Nephron progenitor cell (in vitro differentiated cells): Measurements from ENCODE around the gene CYP46A1.
A peak's percentile ranks its signal among the peaks of the same experiment; 100 is the strongest.

Experiments used
- DNase-seq: peaks from one replicate; pipeline ENCODE4 v3.0.0; 2021
- H3K27ac Mint-ChIP-seq: 2 replicates; pipeline ENCODE4 v1.8.0; 2021; ENCODE audit warnings: mild to moderate bottlenecking, moderate library complexity, mixed read lengths
- H3K27me3 Mint-ChIP-seq: 2 replicates; pipeline ENCODE4 v1.8.0; 2021; ENCODE audit warnings: mild to moderate bottlenecking, low read depth, mixed read lengths; ENCODE audit not compliant: poor library complexity
- H3K36me3 Mint-ChIP-seq: 2 replicates; pipeline ENCODE4 v1.8.0; 2021; ENCODE audit warnings: low read depth, mixed read lengths
- H3K4me1 Mint-ChIP-seq: 2 replicates; pipeline ENCODE4 v1.8.0; 2021; ENCODE audit warnings: mixed read lengths
- H3K4me3 Mint-ChIP-seq: 2 replicates; pipeline ENCODE4 v1.8.0; 2021; ENCODE audit warnings: mild to moderate bottlenecking, moderate library complexity, mixed read lengths
- H3K9me3 Mint-ChIP-seq: 2 replicates; pipeline ENCODE4 v1.8.0; 2021; ENCODE audit warnings: mild to moderate bottlenecking, moderate library complexity, mixed read lengths
- TF ChIP-seq, protein P1 (sequence below): fragments of 200-600 bp; sonication (generic); IDR thresholded peaks from 2 replicates; pipeline ENCODE4 v1.5.0; 2021; ENCODE audit warnings: antibody characterized with exemption

CYP46A1 gene

DNA sequence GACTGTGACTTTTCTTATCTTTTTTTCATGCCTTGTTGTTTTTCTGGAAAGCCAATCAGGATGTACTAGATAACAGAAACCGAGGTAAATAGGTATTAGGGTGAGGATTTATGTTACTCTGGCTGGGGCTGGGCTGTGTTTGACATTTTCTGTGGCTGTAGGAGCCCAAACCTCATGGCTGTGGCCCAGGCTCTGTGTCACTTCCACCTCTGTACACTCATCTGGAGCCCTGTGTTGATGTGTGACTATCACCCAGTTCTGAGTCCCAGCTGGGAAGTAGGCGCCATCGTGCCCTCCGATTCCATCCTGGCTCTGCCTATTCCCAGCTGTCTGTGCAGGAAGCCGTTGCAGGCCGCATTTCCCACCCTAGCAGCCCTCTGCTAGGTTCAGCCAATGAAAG is 40.8 kb upstream of the CYP46A1 start:
- TF ChIP-seq, protein P1, sequence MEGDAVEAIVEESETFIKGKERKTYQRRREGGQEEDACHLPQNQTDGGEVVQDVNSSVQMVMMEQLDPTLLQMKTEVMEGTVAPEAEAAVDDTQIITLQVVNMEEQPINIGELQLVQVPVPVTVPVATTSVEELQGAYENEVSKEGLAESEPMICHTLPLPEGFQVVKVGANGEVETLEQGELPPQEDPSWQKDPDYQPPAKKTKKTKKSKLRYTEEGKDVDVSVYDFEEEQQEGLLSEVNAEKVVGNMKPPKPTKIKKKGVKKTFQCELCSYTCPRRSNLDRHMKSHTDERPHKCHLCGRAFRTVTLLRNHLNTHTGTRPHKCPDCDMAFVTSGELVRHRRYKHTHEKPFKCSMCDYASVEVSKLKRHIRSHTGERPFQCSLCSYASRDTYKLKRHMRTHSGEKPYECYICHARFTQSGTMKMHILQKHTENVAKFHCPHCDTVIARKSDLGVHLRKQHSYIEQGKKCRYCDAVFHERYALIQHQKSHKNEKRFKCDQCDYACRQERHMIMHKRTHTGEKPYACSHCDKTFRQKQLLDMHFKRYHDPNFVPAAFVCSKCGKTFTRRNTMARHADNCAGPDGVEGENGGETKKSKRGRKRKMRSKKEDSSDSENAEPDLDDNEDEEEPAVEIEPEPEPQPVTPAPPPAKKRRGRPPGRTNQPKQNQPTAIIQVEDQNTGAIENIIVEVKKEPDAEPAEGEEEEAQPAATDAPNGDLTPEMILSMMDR = no peak
- peaks cover 20% of the 10 kb centered on the region for H3K4me1 Mint-ChIP-seq
- H3K4me3 Mint-ChIP-seq = no peak overlapping the region
- H3K9me3 Mint-ChIP-seq = no peaks in the 10 kb centered on the region
- no peak for DNase-seq
- H3K36me3 Mint-ChIP-seq = no peaks in the 10 kb centered on the region
- peaks cover 34% of the 10 kb centered on the region for H3K27me3 Mint-ChIP-seq
- H3K27ac Mint-ChIP-seq = no peak overlapping the region

DNA sequence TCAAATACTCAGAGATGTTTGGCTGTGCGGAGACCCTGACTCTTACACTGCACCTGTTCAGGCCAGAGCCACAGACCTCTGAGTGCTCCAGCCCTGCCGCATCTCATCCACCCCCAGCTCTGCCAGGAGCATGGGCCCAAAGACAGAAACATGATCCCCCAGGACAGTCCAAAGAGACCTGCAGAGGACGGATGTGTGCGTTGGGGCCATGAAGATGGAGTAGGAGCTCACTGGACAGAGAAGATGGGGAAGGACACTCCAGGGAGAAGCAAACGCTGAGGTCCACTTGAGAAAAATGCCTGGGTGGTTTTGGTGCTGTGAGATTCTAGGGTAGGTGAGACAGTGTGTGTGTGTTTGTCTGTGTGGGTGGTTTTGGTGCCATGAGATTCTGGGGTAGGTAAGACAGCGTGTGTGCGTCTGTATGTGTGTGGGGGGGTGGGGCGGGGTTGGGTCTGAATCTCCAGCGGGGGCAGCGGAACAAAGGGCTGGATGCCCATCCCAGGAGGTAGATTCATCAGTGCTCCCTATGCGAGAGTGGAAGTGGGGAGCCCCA is 40.0 kb upstream of the CYP46A1 start:
- no peaks in the 10 kb centered on the region for H3K9me3 Mint-ChIP-seq
- peaks cover 20% of the 10 kb centered on the region for H3K4me1 Mint-ChIP-seq
- H3K27me3 Mint-ChIP-seq = peaks cover 37% of the 10 kb centered on the region
- no peaks in the 10 kb centered on the region for H3K36me3 Mint-ChIP-seq
- TF ChIP-seq, protein P1 = no peak
- peak overlapping the region; percentile 43 for H3K4me3 Mint-ChIP-seq
- no peak for DNase-seq
- no peak overlapping the region for H3K27ac Mint-ChIP-seq

DNA sequence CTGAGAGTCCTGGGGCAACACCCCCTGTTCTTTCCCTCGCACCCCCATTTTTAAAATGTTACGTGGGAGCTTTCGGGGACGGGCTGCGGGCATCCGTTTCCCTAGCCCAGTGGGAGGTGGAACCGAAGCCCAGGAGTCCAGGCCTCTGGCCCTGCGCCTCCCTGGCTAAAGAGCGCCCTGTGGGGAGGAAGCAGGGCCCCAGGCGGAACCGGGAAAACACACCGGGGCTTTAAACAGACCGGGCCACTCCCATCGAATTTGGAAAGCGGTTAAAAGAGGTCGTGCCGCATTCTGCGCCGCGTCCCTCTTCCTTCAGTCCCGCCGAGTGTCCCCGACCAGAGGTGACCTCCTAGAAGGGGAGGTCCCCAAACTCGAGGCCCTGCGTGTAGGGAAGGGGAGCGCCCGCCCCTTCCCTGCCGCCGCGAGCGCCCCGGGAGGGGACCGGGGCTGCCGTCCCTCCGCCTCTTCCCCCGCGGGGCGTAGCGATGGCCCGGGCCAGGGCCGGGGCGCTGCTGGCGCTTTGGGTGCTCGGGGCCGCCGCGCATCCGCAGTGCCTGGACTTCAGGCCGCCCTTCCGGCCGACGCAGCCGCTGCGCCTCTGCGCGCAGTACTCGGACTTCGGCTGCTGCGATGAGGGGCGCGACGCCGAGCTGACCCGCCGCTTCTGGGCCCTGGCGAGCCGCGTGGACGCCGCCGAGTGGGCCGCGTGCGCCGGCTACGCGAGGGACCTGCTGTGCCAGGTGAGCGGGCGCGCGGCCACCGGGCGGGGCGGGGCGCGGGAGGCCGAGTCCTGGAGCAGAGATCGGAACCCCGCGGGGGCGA is 39.2 kb upstream of the CYP46A1 start, which contains the start of gene HHIPL1:
TSS of gene HHIPL1 (plus strand) at position 407 of the 822 bp plus-strand sequence. CDS start at position 486, 79 bp downstream.
- H3K36me3 Mint-ChIP-seq = no peaks in the 10 kb centered on the region
- peaks cover 20% of the 10 kb centered on the region for H3K4me1 Mint-ChIP-seq
- H3K9me3 Mint-ChIP-seq = no peaks in the 10 kb centered on the region
- H3K27me3 Mint-ChIP-seq = peaks cover 37% of the 10 kb centered on the region
- H3K27ac Mint-ChIP-seq = no peak within 1 kb of the TSS
- peak; percentile 70 for DNase-seq
- TF ChIP-seq, protein P1 = no peak
- peak within 1 kb of the TSS; percentile 71 for H3K4me3 Mint-ChIP-seq

DNA sequence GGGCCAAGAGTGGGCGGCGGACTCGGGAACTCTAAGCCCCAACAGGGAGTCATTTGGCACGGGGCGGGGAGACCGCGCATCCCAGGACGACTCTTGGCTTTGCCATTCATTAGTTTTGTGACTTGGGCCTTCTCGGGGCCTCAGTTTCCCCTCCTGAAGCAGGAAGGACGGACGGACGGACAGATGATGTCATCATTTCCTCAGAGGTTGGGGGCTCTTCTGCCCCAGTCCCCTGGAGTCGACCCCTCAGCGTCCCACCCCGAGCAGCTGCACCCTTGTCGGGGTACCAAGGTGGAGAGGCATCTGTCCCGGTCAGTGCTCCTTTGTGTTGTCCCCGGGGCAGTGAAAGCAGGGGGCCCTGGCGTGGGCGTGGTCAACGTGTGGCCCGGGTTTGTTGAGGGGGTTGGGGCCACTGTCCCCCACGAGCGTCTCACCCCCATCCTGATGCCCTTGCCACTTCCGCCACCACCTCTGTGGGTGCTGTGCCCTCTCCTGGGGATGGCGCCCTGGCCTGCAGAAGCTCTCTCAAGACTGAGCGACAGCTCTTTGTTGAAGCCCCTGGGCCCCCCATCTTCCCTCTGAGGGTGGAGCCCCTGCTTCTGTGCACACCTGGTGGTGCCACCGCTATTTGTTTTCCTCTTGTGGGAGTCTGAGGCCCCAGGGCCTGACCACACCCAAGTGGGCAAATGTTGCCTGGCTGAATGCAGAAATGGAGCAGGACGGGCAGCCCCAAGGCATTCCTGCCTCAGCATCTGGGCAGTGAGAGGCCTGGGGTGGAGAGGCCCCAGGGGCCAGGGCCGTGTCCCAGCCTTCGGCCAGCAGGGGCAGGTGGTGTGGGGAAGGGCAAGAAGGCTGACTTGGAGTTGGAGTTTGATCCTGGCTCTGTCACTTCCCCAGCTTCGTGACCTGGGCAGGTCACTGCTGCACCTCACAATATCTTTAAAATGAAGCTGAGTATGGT is 38.3 kb upstream of the CYP46A1 start:
- H3K4me3 Mint-ChIP-seq = peak overlapping the region; percentile 71
- no peak for DNase-seq
- TF ChIP-seq, protein P1 = no peak
- H3K36me3 Mint-ChIP-seq = no peaks in the 10 kb centered on the region
- peaks cover 20% of the 10 kb centered on the region for H3K4me1 Mint-ChIP-seq
- no peak overlapping the region for H3K27ac Mint-ChIP-seq
- H3K27me3 Mint-ChIP-seq = peaks cover 37% of the 10 kb centered on the region
- H3K9me3 Mint-ChIP-seq = no peaks in the 10 kb centered on the region

DNA sequence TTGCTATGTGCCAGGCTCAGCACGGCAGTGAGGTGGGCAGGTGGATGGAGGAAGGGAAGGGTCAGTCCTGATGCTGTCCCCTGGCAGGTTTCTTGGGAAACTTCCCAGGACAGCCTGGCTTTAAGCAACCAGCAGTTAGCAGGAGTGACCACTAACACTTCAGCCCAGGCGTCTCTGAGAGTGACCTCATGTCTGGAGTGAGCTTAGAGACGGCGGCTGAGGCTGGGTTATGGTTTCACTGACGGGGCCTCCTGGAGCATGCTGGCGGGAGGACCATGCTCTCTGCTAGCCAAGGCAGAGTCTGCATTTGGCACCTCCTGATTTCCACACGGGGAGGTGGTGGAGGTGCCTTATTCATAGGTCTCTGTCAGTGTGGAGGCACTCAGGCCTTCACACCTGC is 36.7 kb upstream of the CYP46A1 start:
- no peak for DNase-seq
- Mint-ChIP-seq H3K27ac (no peak overlapping the region), H3K27me3 (peaks cover 38% of the 10 kb centered on the region), H3K4me1 (peaks cover 20% of the 10 kb centered on the region), H3K4me3 (no peak overlapping the region), H3K9me3 (no peaks in the 10 kb centered on the region), H3K36me3 (no peaks in the 10 kb centered on the region)
- TF ChIP-seq, protein P1 = no peak
